HG03565 (cell line): ENCODE results near the gene DHTKD1.
"Not testable (repeated sequence)": the region's sequence is repeated elsewhere in the genome, so short reads cannot be mapped to it uniquely, and the experiment has no call there.

Experiments
- ATAC-seq: cut with Tn5 transposase; IDR thresholded peaks from one replicate; pipeline ENCODE4 v1.9.1; 2021; ENCODE audit warnings: mild to moderate bottlenecking, moderate library complexity; ENCODE audit not compliant: unreplicated experiment

DHTKD1 gene

DNA sequence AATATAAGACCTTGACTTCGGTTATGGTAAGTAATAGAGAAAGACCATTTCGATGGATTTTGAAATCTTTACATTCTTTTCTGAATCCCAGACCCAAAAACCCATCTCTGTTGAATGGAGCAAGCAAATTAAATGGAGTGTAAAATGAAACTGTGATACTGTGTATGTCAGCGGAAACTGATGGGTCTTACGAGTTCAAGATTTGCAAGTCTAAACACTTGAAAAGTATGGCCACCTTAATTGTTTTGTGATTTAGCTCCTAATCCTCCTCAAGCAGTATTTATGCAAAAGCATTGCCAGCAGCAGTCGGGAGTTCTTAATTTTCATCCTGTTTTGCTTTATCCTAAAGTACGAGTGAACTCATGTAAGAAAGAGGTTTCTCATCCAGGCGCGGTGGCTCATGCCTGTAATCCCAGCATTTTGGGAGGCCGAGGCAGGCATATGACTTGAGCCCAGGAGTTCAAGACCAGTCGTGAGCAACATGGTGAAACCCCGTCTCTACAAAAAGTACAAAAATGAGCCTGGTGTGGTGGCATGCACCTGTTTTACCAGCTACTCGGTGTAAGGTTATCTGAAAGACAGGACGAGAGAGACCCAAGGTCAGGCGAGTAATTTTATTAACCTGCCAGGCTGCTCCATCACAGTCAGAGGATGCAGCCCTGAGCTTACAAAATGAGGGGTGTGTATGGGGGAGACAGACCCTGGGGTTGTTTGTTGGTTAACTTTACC lies 5.8 kb upstream of the DHTKD1 start:
- no peak for ATAC-seq

DNA sequence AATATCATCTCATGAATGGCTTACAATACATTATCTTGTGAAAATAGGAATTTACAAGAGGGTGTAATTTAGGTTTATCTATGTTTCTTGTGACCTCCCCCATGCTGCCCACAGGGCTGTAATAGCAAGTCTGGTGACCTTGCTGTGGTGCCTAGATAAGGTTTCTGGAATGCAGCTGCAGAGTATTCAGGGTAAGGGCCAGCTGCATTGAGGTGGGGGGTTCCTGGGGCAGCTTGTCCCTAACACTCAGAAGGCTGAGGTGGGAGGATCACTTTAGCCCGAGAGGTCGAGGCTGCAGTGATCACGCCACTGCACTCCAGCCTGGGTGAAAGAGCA lies 5.3 kb upstream of the DHTKD1 start:
- no peak for ATAC-seq

DNA sequence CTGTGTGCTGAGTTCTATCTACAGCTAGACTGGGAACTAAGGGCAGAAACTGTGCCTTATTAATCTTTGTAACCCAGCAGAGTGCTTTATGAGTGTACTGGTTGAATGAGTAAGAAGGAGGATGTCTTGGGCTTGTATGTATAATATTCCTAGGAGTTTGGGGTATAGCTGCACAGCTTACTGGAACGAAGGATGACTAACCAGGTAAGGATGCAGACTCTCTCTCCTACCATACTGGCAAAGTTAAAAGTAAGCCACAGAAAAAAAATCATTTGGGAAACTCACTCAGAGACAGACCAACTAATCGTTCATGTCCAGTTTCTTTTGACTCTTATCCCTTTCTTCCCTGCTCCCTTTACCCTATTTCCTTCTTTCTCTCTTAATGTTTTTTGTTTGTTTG lies 1.4 kb upstream of the DHTKD1 start:
- no peak for ATAC-seq

DNA sequence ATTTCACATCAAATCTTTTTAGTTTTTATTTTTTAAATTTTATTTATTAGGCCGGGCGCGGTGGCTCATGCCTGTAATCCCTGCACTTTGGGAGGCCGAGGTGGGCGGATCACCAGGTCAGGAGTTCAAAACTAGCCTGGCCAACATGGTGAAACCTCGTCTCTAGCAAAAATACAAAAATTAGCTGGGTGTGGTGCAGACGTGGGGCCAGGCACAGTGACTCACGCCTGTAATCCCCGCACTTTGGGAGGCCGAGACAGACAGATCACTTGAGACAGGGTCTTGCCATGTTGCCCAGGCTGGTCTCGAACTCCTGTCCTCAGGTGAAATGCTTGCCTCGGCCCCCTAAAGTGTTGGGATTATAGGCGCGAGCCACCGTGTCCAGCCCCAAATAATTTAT lies 2.7 kb downstream of the DHTKD1 start:
- ATAC-seq: not testable (repeated sequence)

DNA sequence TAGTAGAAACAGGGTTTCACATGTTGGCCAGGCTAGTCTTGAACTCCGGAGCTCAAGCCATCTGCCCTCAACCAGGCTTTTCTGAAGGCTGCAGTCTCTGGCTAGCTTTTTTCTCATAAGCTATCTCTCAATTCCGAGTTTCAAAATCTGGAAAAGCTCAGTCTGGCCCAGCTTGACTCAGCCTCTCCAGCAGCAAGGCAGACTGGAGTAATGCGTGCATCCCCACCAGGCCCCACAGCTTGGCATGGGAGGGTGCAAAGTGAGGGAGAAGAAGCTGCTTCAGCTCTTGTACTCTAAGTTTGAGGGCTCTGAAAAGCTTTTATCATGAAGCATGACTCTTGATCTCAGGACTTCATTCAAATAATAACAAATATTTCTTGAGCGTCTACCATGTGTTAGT lies 4.8 kb downstream of the DHTKD1 start:
- ATAC-seq: no peak

DNA sequence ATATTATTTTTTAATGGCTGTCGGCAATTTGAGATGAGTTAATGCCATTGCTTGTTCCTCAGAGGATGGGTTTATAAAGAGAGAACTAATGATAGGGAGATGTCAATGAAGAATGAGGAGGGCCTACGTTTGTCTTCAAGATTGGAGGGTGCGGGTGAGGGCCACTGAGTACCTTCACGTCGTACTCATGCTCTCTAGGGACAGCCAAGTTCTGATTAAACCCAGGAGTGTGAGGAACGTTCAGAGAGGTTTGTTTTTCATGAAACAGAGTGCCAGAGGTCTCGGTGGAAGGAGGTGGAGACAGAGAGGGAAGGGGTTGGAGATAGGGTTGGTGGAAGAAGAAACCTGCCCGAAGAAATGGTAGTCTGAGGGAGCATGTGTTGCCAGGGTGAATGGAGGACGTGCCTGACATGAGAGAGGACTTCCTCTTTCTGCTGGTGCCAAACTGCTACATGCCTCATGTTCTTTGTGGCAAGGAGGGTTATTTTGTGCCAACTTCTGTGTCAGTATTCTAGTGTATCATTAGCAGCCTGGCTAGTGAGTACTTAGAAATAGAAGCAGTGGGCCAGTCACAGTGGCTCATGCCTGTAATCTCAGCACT lies 8.9 kb downstream of the DHTKD1 start:
- no peak for ATAC-seq

DNA sequence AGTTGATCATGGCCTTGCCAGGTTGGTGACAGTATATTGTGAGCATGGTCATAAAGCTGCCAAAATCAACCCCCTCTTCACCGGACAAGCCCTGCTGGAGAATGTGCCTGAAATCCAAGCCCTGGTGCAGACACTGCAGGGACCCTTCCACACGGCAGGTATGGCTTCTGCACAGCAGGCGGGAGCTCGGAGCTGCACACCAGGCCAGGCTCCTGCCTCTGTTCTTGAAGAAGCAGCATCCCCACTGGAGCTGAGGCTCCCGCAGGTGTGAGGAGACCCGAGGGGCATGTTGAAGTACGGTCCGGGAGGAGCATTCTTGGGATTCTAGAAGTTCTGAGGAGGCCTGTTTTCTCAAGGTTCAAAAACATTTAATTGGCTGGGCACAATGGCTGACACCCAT lies 12.7 kb downstream of the DHTKD1 start:
- no peak for ATAC-seq

DNA sequence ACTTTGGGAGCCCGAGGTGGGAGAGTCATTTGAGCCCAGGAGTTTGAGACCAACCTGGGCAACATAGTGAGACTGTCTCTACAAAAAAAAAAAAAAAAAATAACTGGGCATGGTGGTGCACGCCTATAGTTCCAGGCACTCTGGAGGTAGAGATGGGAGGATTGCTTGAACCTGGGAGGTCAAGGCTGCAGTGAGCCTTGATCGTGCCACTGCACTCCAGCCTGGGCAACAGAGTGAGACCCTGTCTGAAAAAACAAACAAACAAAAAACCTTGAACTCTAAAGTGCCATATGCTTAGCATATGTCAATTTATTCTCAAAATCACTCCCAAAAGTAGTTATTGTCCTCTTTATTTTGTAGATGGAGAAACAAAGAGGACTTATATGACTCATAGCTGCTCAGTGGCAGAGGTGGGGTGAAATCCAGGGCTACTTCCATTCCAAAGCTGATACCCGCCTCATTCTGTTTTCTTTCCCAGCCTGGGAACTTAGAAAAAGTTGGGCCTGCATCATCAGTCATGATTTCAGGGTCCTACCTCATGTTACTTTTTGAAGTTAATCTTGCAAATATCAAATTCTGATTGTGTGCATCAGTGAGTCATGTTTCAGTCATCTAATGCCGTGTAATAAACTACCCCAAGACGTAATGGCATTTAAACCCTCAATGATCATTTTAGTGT lies 13.3 kb downstream of the DHTKD1 start:
- ATAC-seq: no peak

DNA sequence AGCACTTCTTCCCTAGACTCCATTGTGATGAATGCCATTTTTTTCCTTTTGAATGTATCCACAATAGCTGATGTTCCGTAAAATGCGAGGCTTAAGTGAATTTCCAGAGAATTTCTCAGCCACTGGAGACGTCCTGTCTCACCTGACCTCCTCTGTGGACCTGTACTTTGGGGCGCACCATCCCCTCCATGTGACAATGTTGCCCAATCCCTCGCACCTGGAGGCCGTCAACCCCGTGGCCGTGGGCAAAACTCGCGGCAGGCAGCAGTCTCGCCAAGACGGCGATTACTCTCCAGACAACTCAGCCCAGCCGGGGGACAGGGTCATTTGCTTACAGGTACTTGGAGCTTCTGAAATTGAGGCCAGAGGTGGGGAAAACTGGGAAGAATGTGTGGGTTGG lies 20.2 kb downstream of the DHTKD1 start:
- ATAC-seq: no peak

DNA sequence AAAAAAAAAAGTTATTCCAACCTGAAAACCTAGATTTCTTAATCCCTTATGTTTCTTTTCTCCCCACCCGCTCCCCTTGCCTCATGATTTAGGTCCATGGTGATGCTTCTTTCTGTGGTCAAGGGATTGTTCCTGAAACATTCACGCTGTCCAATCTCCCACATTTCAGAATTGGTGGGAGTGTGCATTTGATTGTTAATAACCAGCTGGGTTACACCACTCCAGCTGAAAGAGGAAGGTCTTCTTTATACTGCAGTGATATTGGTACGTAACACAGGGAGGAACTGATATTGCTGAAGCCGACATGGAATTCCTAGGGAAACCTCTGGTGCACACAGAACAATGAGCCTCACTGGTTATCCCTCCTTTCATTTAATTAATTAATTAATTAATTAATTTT lies 22.7 kb downstream of the DHTKD1 start:
- ATAC-seq: no peak

DNA sequence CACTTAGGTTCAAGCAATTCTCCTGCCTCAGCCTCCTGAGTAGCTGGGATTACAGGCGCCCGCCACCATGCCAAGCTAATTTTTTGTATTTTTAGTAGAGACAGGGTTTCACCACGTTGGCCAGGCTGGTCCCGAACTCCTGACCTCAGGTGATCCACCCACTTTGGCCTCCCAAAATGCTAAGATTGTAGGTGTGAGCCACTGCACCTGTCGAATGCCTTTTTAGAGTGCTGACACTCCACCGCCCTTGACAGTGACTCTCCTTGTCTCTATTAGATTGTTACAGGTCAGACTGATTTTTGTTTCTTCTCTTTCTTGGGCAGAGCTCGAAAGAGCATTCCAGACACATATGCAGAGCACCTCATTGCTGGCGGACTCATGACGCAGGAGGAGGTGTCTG lies 28.6 kb downstream of the DHTKD1 start:
- not testable (repeated sequence) for ATAC-seq

DNA sequence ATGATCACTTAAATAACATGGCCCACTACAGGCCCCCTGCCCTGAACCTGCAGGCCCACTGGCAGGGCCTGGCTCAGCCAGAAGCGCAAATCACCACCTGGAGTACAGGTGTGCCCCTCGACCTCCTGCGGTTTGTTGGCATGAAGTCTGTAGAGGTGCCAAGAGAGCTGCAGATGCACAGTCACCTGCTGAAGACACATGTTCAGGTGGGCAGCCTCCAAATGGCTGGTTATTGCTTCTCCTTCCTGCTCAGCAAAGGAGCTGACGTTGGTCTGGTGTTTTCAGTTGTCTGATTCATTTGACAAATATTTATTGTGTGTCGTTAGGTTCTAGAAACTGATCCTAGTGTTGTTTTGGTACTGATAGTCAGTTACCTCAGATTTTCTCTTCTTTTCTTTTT lies 29.0 kb downstream of the DHTKD1 start:
- no peak for ATAC-seq

DNA sequence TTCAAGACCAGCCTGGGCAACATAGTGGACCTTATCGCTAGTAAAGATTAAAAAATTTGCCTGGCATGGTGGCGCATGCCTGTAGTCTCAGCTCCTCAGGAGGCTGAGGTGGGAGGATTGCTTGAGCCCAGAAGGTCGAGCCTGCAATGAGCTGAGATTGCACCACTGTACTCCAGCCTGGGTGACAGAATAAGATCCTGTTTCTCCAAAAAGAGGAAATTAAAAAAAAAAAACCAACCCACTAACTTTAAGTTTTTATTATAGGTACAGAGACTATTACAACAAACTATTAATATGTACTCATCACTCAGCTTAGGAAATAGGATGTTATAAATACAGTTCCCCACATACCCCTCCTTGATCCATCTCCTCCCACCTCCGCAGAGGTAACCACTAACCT lies 30.2 kb downstream of the DHTKD1 start:
- ATAC-seq: no peak

DNA sequence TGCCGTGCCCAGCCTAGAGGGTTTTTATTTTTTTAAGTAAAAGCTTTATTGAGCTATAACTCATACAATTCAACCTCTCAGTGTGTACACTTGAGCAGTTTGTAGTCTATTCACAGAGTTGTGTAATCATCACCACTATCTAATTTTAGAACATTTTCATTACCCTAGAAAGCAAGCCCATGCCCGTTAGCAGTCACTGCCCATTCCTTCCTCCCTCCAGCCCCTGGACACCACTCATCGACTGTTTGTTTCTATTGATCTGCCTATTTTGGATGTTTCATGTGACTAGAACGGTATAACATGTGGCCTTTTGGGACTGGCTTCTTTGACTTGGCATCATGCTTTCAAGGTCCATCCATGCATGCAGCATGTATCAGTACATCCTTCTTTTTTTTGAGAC lies 35.0 kb downstream of the DHTKD1 start:
- no peak for ATAC-seq

DNA sequence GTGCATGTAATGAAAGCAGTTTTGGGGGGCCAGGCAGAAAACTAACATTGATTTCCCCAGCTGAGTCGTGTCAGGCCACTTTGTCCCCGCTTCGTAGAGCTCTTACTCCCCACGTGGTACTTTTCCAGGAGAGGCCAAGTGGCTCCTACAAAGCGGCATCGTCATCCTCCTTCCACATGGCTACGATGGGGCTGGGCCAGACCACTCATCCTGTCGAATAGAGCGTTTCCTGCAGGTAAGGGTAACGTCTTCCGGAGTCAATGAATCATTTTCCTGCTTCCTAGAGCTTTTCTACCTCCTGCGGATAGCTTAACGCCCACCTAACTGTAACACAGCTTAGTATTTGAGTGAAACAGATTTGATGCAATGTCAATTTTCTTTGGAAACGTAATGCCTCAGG lies 39.0 kb downstream of the DHTKD1 start:
- ATAC-seq: no peak

DNA sequence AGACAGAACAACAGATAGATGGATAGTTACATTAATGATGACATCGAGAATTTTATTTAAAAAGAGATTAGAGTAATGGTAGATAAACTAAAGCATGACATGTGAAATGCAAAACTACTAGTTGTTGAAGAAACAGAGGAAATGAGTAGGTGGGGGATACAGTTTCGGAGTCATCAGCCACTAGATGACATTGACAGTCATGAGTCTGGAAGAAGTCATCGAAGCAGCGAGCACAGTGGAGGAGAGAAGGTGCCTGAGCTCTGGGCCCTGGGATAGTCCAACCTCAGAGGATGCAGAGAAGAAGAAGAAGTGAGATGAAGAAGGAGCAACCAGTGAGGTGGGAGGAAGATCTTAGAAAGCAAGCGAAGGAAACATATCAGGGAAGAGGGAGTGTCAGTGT lies 40.5 kb downstream of the DHTKD1 start:
- ATAC-seq: no peak

DNA sequence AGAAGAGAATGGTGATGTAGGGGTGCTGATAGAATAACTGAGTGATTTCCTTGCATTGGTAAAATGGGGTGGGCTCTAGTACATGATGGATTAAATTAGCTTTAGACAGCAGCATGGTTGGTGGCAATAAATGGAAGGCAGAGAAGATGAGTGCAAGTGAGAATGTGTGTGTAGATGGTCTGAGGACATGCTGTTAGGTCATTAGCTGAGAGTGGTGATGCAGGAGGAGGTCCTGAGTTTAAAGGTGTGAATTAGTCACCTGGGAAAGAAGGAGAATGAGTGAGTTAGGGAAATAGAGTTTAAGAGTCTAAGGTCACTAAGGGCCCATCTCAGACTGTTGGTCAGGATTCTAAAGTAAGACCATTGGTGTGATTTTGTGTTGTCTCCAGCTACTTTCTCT lies 42.8 kb downstream of the DHTKD1 start:
- ATAC-seq: no peak

DNA sequence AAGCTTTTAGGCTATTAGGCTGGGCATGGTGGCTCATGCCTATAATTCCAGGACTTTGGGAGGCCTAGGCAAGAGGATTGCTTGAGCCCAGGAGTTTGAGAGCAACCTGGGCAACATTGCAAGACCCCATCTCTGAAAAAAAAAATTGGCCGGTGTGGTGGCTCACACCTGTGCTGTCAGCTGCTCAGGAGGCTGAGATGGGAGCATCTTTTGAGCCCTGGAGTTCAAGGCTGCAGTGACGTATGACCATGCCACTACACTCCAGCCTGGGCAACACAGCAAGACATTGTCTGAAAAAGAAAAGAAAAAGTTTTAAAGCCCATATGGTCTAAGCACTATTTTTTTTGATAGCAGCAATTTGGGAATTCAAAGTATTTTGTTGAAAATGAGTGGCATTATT lies 44.9 kb downstream of the DHTKD1 start:
- no peak for ATAC-seq

DNA sequence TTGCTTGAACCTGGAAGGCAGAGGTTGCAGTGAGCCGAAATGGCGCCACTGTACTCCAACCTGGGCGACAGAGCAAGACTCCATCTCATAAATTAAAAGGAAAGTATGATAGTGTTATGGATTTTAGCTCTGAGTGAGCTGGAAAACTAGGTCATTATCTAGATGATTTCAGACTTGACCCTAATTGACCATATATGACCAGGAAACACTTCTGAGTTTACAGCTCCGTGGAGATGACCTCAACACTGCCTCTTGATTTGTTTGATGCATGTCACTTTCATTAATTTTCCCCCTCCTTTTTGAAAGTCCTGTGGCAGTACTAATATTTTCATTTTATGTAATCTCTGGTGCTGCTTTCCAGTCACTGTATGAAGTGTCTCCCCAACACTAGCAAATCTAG lies 52.9 kb downstream of the DHTKD1 start:
- no peak for ATAC-seq

DNA sequence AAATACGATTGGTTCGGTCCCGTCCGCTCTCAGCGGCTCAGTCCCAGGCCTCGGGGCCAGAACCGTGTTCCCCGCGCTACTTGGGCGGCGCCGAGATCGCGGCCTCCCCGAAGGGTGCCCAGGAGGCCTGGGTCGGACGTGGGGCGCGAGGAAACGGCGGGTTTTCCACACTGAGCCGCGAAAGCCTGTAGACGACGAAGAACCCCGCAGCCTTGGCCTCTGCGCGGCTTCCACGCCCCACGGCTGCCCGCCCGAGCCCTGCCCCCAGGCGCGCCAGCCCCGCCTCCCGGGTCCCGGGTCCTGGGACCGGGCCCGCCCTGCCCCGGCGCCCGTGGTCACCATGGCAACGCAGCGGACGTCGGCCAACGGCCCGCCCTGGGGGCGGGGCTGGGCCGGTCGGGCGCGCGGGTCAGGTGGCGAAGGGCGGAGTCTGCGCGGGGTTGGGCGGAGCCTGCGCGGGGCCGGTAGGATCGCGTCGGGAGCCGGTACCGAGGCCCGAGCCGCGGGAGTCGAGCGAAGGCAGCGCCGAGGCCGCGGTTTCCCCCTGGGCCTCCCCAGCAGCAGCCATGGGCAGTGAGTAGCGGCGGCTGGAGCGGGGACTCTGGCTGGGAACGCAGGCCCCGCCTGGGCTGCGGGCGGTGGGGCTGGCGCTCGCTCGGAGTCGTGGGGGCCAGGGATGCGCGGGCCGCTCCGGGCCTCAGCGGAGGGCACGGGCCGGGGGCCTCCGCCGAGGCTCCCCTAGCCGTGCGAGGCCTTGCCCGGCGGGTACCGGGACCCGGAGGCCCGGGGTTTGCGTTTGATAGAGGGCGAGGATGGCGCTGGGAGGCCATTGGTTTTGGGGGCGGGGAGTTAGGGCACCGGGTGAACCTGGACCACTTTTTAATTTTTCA lies 60.7 kb downstream of the DHTKD1 start, which contains the start of gene SEC61A2:
Gene SEC61A2, plus strand, starts transcription at position 456 of the 890 bp plus-strand sequence. Its CDS starts 111 bp downstream, at position 567.
- peak; percentile 85 for ATAC-seq

DNA sequence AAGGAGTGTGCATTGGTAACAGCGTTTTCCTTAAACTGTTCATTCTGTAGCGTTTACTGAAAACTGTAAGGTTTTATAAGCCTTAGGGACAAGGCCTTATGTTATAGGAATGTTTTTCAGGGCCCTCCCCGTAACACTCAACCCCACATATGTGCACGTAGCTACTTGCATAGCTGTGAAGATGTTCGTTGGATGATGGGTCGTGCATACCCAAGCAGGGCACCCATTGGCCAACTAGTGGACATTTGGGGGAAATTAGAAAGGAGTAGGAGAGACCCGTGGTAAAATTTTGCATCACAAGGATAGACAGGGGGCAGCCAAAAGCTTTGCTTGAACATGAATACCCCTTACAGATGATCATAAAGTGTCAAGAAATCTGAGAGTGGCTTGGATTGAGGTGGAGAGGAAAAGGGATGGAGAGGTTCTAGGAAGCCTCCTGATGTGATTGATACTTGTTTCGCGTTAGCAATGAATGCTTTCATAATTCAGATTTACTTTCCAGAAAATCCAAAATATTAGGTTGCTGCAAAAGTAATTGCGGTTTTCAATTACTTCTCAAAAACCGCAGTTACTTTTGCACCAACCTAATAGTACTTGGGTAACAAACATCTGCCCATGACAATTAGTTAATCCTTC lies 61.6 kb downstream of the DHTKD1 start:
- peak; percentile 38 for ATAC-seq
